Gastrocnemius medialis (tissue), 4 donors: ENCODE measurements around the gene TBX18. TPM values are rescaled to one million over a fixed set of nuclear protein-coding genes. Genes with fewer than 3 reads are reported as not detected.

ENCODE experiments used
- ATAC-seq, 2 donors: fragments of 150-250 bp; one replicate each; pipeline ENCODE4 v1.9.1; 2016
- DNase-seq, 2 donors: peaks; one replicate each; pipeline ENCODE4 v3.0.0-alpha.2; 2019
- H3K27ac ChIP-seq, 4 donors: fragments of 200-600 bp; sonication (generic); 1 replicate in 1 of 4; 2 replicates in 3 of 4; pipeline ENCODE4 v1.5.1; 2016 to 2018; ENCODE audit warnings: mild to moderate bottlenecking in 2 of 4, moderate library complexity in 1 of 4
- H3K27me3 ChIP-seq, 3 donors: fragments of 200-600 bp; sonication (generic) in 2 of 3; 1 replicate in 1 of 3; 2 replicates in 2 of 3; pipeline versions ENCODE4 v1.5.1 to v1.6.0; 2016 to 2019; ENCODE audit warnings: mild to moderate bottlenecking in 1 of 3, moderate library complexity in 1 of 3
- H3K36me3 ChIP-seq, 2 donors: fragments of 200-600 bp; sonication (generic) in 1 of 2; one replicate each; pipeline ENCODE4 v1.5.1; 2017 to 2018
- H3K4me1 ChIP-seq, 2 donors: fragments of 200-600 bp; sonication (generic) in 1 of 2; one replicate each; pipeline ENCODE4 v1.5.1; 2016 to 2017; ENCODE audit warnings: mild to moderate bottlenecking in 2 of 2
- H3K4me3 ChIP-seq, 4 donors: fragments of 200-600 bp; sonication (generic) in 3 of 4; 1 replicate in 1 of 4; 2 replicates in 3 of 4; pipeline ENCODE4 v1.5.1; 2016 to 2019; ENCODE audit warnings: mild to moderate bottlenecking in 2 of 4
- H3K9me3 ChIP-seq, 3 donors: fragments of 200-600 bp; sonication (generic) in 2 of 3; 1 replicate in 1 of 3; 2 replicates in 2 of 3; pipeline ENCODE4 v1.5.1; 2016 to 2019
- CTCF ChIP-seq, 5 experiments: fragments of 450-650 bp in 3 of 5; fragments of 200-600 bp in 2 of 5; sonication (generic) in 2 of 5; IDR thresholded peaks in 4 of 5; conservative IDR thresholded peaks in 1 of 5; 1 replicate in 4 of 5; 2 replicates in 1 of 5; pipeline ENCODE4 v1.5.1; 2016 to 2019; ENCODE audit warnings: antibody characterized with exemption in 5 of 5, mild to moderate bottlenecking in 3 of 5, moderate library complexity in 3 of 5
- POLR2A ChIP-seq, 2 donors: fragments of 450-650 bp; IDR thresholded peaks; one replicate each; pipeline ENCODE4 v1.6.1; 2017; ENCODE audit warnings: antibody characterized with exemption in 2 of 2, mild to moderate bottlenecking in 2 of 2, moderate library complexity in 2 of 2
- in situ Hi-C, 4 donors: fragments of 200-750 bp; cut with MboI; loops; one replicate each; pipeline versions ENCODE4 v1.15.0 to v1.8.0; 2017; ENCODE audit warnings: low sequenced_read_pairs in 4 of 4
- intact Hi-C: fragments of 100-400 bp; cut with DNase I; formaldehyde crosslinking; loops from one replicate; pipeline ENCODE4 v1.15.1; 2023; ENCODE audit warnings: low total_unique reads
- total RNA-seq, 4 donors: library from RNA; depleted of rRNA; stranded (reverse); fragments of >200 nt; gene quantifications; one replicate each; pipeline versions ENCODE4 v1.1.0 to v1.2.3, GENCODE V29; 2016

The TBX18 gene
- total RNA-seq, 4 donors from 2014 or later, result 1.0 to 1.7 (median 1.3) TPM

DNA sequence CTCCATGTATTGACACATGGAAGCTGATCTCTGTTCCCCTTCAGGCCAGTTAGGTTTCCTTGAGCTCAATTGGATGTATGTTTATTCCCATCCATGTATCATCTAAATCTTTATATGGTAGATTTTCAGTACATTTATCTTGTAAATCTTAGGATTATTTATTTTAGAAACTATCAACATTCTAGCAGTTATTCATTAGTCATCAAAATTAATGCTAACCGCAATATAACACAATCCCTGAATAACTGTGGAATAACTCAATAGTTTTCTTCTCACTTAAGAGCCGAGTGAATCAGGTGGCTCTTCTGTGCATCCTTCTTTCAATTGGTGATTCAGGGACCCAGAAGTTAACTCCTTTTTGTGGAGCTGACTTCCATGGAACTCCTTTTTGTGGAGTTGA, 15.5 kb upstream of the TBX18 start:
- H3K36me3 ChIP-seq, result no peaks in the 10 kb centered on the region
- H3K4me1 ChIP-seq, result no peaks in the 10 kb centered on the region
- no peaks in the 10 kb centered on the region for H3K9me3 ChIP-seq
- peaks cover 19% of the 10 kb centered on the region in 3 donors for H3K27me3 ChIP-seq
- ATAC-seq (no peak), DNase-seq (no peak)
- no peak overlapping the region for H3K27ac ChIP-seq
- intact Hi-C loops, result loop anchor here (10.0 kb wide), 1 partner anchor 895 kb away; no protein-coding TSS in a partner anchor
- TF ChIP-seq CTCF (IDR thresholded peaks at IDR 0.05 in 4 of 5, conservative IDR thresholded peaks at IDR 0.05 in 1 of 5) (no peak), POLR2A (IDR thresholded peaks at IDR 0.05) (no peak)
- in situ Hi-C loops, result no loop called here
- no peak overlapping the region for H3K4me3 ChIP-seq

- no peak for DNase-seq
- Histone ChIP-seq H3K27me3 (peaks cover 22 to 24% (median 24%) of the 10 kb centered on the region in 3 donors), H3K36me3 (no peaks in the 10 kb centered on the region), H3K4me3 (no peak overlapping the region), H3K4me1 (peaks cover 0 to under 1% of the 10 kb centered on the region in 2 donors), H3K9me3 (no peaks in the 10 kb centered on the region), H3K27ac (no peak overlapping the region)
- intact Hi-C loops (loop anchor here (10.0 kb wide), 1 partner anchor 895 kb away; no protein-coding TSS in a partner anchor), in situ Hi-C loops (no loop called here)
- TF ChIP-seq POLR2A (IDR thresholded peaks at IDR 0.05) (no peak), CTCF (IDR thresholded peaks at IDR 0.05 in 4 of 5, conservative IDR thresholded peaks at IDR 0.05 in 1 of 5) (no peak)
- ATAC-seq, result no peak
Measured at GRCh38 chr6:84779380-84779779, 15.0 kb upstream of the TBX18 start.

DNA sequence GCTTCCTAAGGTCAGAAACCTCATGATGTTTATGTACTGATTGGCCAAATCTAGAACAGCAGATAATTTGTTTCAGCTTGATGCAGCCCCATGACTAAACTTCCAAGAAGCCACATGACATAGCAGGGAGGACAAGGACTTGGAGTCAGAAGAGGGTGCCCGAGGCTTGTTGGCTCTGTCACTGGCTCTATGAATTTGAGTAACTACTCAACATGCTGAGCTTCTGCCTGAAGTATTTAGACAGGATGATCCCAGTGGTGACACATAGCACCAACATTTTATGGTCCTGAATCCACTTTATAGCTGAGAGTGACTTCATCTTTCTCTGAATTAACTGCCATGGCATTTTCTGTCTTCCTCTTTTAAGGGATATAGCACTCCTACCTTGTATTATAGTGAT, 13.5 kb upstream of the TBX18 start:
- DNase-seq, result no peak
- Histone ChIP-seq H3K36me3 (no peaks in the 10 kb centered on the region), H3K4me1 (peaks cover 0 to 7% of the 10 kb centered on the region in 2 donors), H3K4me3 (no peak overlapping the region), H3K27me3 (peaks cover 37 to 38% (median 38%) of the 10 kb centered on the region in 3 donors), H3K27ac (no peak overlapping the region), H3K9me3 (no peaks in the 10 kb centered on the region)
- in situ Hi-C loops (no loop called here), intact Hi-C loops (loop anchor here (10.0 kb wide), 1 partner anchor 893 kb away; no protein-coding TSS in a partner anchor)
- no peak for ATAC-seq
- TF ChIP-seq CTCF (IDR thresholded peaks at IDR 0.05 in 4 of 5, conservative IDR thresholded peaks at IDR 0.05 in 1 of 5), result no peak
- no peak for TF ChIP-seq POLR2A (IDR thresholded peaks at IDR 0.05)

GRCh38 chr6:84776392-84776791, 12.0 kb upstream of the TBX18 start:
- TF ChIP-seq POLR2A (IDR thresholded peaks at IDR 0.05) (no peak), CTCF (IDR thresholded peaks at IDR 0.05 in 4 of 5, conservative IDR thresholded peaks at IDR 0.05 in 1 of 5) (no peak)

GRCh38 chr6:84775751-84776150, 11.4 kb upstream of the TBX18 start:
- DNase-seq, result no peak
- Histone ChIP-seq H3K4me1 (peaks cover 0 to 7% of the 10 kb centered on the region in 2 donors), H3K27me3 (peaks cover 52 to 60% (median 54%) of the 10 kb centered on the region in 3 donors), H3K27ac (no peak overlapping the region), H3K36me3 (no peaks in the 10 kb centered on the region), H3K4me3 (no peak overlapping the region), H3K9me3 (no peaks in the 10 kb centered on the region)
- TF ChIP-seq POLR2A (IDR thresholded peaks at IDR 0.05) (no peak), CTCF (IDR thresholded peaks at IDR 0.05 in 4 of 5, conservative IDR thresholded peaks at IDR 0.05 in 1 of 5) (no peak)
- in situ Hi-C loops (no loop called here), intact Hi-C loops (loop anchor here (10.0 kb wide), 1 partner anchor 891 kb away; no protein-coding TSS in a partner anchor)
- ATAC-seq, result no peak

More at GRCh38 chr6:84776392-84776791, 12.0 kb upstream of the TBX18 start:
- Histone ChIP-seq H3K27me3 (peaks cover 48 to 53% (median 52%) of the 10 kb centered on the region in 3 donors), H3K27ac (no peak overlapping the region), H3K36me3 (no peaks in the 10 kb centered on the region), H3K4me1 (peaks cover 0 to 7% of the 10 kb centered on the region in 2 donors), H3K9me3 (no peaks in the 10 kb centered on the region), H3K4me3 (no peak overlapping the region)
- DNase-seq (no peak), ATAC-seq (no peak)
- intact Hi-C loops (loop anchor here (10.0 kb wide), 1 partner anchor 892 kb away; no protein-coding TSS in a partner anchor), in situ Hi-C loops (no loop called here)
